A172 (cell line): ENCODE results near the gene TMEM201. TPM values are rescaled to one million over a fixed set of nuclear protein-coding genes. Genes with fewer than 3 reads are reported as not detected.

Experiments used
- DNase-seq: peaks from one replicate; pipeline ENCODE4 v3.0.0-alpha.2; 2015; ENCODE audit warnings: low spot score
- total RNA-seq: library from RNA; depleted of rRNA; stranded (reverse); fragments of >200 nt; shearing (Covaris generic); gene quantifications from 2 replicates; pipeline ENCODE4 v1.2.3, GENCODE V29; 2014; rRNA removed

The TMEM201 gene
- total RNA-seq, 1 experiment from 2014 or later = 8.9 TPM

DNA sequence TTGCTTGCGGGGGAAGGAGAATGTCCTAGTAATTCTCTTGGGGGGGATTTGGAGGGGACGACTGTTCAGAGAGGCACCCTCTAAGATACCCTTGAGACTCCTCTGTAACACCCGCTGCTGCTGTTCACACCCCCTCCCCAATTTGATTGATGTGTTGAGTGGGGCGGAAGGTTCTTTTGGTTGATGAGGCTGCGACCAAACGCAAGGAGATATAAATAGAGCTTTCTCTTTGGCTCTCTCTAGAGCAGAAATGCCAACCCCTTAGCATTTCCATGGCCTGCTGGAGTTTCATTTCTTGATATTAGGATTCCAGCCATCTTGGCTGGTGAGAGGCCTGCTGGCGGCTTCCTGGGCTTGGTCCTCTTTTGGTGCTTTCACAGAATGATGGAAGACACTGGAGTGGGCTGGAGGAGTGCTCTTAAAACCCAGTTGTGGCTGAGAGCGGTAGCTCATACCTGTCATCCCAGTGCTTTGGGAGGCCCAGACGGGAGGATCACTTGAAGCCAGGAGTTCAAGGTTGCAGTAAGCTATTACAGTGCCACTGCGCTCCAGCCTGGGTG, 64.9 kb downstream of the TMEM201 start:
- no peak for DNase-seq

DNA sequence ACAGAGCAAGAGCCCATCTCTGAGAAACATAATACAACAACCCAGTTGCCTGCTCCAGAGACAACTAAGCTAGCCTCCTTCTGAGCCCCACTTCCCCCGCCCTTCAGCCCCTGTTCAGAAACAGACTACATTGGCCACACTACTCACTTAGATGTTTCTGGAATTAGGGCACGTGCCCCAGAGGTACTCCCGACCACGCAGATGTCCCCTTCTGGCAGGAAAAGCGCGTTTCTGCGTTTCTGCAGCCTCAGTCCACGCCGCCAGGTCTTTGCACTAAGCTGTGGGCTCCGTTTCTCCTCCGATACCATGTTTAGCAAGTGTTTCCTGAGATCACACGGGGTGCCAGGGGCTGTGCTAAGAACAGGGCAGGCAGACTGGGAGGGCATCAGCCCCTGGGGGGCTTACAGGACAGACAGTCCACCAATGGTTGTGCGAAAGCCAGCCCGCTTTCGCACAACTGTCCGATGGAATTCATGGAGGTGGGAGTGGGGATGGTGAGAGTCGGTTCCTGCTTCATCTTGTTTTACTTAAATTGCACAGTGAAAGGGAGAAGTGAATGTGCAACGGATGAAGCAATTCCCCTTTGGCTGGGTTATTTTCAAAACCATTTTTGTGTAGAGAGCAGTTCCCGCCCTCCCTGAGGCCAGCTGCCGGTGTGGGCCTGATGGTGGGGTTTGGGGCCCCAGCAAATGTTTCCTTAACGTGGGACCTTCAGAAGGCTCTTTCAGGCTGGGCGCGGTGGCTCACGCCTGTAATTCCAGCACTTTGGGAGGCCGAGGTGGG, 65.5 kb downstream of the TMEM201 start:
- no peak for DNase-seq

DNA sequence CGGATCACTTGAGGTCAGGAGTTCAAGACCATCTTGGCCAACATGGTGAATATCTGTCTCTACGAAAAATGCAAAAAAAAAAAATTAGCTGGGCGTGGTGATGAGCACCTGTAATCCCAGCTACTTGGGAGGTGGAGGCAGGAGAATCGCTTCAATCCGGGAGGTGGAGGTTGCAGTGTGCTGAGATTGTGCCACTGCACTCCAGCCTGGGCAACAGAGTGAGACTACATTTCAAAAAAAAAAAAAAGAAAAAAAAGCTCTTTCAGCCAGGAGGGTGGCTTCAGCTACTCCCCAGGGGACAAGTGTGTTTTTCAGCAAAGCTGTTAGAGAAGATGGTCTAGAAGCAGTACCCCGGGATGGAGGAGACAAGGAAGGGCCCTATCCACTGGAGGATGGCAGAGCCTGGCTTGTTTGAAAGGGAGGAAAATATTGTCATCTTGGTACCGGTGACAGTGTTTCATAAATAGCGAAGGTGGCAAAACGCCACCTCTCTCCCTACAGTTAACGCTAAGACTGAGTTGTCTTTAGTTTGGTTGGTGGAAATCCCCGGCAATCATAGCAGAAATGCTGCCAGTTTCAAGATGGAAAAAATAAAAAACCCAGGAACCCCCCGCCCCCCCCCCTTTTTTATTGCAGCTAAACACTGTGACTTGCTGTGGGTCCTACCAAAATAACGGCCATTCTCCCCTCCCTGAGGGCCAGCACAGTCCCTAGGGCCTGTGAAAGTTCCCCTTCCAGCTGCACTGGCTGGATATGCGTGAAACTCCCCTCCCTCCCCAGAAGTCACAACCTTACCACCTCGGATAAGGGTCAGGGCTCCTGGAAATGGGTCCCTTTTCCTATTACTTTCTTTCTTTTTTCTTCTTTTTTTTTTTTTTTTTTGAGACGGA, 66.4 kb downstream of the TMEM201 start:
- no peak for DNase-seq

DNA sequence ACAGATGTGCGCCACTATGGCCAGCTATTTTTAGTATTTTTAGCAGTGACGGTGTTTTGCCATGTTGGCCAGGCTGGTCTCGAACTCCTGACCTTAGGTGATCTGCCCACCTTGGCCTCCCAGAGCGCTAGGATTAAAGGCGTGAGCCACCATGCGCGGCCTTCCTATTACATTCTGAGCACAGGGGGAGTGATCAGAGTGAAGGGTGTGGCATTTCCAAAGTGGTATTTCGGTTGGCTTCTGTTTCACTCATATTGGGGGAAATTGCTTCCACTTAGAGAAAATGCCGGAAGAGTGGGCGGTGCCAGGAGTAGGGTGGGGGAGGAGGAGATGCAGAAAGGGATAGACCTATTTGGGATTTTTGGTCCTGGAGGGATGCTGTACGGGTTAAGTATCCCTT, 67.1 kb downstream of the TMEM201 start:
- DNase-seq = no peak

DNA sequence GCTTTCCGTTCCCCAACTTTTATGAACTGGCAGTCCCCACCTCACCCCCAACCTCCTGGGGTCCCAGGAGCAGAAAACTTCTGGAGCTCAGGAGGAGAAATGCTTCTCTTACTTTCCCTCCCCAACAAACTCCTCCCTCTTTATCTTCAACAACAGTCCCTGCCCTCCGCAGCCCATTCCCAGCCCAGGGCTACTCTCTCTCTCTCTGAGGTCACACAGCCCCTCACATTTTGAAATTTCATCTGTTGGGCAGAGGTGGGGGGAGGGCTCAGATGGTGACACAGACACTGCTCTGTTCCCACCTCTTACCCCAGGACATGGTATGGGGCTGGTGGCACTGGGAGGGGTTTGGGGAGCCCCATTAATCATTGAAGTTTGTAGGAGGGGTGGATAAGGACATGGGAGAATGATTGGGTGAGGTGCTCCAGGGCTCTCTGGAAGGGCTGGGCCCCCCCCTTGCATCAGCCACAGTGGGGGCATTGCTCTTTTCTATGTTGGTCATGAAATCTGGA, 68.9 kb downstream of the TMEM201 start:
- no peak for DNase-seq

DNA sequence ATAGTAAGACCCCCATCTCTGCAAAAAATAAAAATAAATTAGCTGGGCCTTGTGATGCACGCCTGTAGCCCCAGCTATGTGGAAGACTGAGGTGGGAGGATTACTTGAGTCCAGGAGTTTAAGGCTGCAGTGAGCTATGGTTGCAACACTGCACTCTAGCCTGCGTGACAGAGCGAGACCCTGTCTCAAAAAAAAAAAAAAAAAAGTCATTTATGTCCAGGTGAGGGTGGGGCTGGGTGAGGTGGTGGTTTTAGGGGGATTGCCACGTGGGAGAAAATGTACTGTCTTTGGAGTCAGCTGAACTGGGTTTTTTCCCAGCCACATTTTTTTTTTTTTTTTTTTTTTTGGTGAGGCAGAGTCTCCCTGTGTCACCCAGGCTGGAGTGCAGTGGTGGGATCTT, 69.5 kb downstream of the TMEM201 start:
- DNase-seq = no peak

DNA sequence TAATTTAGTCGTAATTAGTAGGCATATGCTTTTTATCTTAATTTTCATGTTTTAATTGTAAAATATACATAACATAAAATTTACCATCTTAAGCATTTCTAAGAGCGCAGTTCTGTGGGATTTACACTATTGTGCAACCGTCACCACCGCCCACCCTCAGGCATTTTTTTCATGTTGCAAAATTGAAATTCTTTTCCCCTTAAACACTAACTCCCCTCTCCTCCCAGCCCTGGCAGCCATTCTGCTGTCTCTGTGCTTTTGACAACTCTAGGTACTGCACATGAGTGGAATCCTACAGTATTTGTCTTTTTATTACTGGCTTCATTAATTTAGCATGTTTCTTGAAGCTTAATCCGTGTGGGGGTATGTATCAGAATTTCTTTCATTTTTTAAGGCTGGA, 70.6 kb downstream of the TMEM201 start:
- no peak for DNase-seq

DNA sequence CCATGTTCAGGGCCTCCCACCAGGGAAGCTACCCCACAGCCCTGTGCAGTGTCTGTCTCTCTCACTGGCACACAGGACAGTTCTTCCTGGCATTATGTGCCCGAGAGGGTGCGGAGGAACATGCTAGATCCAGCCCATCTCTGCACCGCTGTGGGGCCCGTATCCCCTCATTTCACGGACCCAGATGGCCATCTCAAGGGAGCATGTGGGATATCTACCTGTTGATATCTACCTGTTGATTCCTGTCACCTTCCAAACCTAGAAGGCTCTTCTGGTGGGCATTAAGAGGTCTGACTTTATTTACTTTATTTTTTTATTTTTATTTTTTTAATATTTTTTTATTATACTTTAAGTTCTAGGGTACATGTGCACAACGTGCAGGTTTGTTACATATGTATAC, 74.5 kb downstream of the TMEM201 start:
- DNase-seq = no peak

Other genes starting within 250 kb of the TMEM201 start
- 8.2 and 12.4 TPM in 2 replicates for gene SLC25A33, start 49.4 kb upstream of the TMEM201 start, total RNA-seq
- gene PIK3CD, start 62.8 kb downstream of the TMEM201 start, total RNA-seq = 4.3 and 5.6 TPM in 2 replicates
- gene CLSTN1, start 235.1 kb downstream of the TMEM201 start, total RNA-seq = 24.3 and 27.2 TPM in 2 replicates